BE2C (cell line): ENCODE results near the gene AGAP1.

Experiments
- DNase-seq: peaks from one replicate; pipeline ENCODE4 v3.0.0-alpha.2; 2020
- H3K27me3 ChIP-seq: fragments of 250-450 bp; sonication (Bioruptor Pico); 2 replicates; pipeline ENCODE4 v1.5.1; 2020; ENCODE audit warnings: mild to moderate bottlenecking
- H3K36me3 ChIP-seq: fragments of 250-450 bp; sonication (Bioruptor Pico); 2 replicates; pipeline ENCODE4 v1.5.1; 2020; ENCODE audit warnings: mild to moderate bottlenecking
- H3K4me1 ChIP-seq: fragments of 250-450 bp; sonication (Bioruptor Pico); 2 replicates; pipeline ENCODE4 v1.5.1; 2020
- H3K4me3 ChIP-seq: 2 replicates; pipeline ENCODE4 v1.5.1; 2011; ENCODE audit warnings: low read depth, low read length
- H3K9me3 ChIP-seq: fragments of 250-450 bp; sonication (Bioruptor Pico); 2 replicates; pipeline ENCODE4 v1.5.1; 2020
- TF ChIP-seq, protein P1 (sequence below): IDR thresholded peaks from 2 replicates; pipeline ENCODE4 v1.5.1; 2012; ENCODE audit warnings: mild to moderate bottlenecking, low read depth, low read length

Gene AGAP1

DNA sequence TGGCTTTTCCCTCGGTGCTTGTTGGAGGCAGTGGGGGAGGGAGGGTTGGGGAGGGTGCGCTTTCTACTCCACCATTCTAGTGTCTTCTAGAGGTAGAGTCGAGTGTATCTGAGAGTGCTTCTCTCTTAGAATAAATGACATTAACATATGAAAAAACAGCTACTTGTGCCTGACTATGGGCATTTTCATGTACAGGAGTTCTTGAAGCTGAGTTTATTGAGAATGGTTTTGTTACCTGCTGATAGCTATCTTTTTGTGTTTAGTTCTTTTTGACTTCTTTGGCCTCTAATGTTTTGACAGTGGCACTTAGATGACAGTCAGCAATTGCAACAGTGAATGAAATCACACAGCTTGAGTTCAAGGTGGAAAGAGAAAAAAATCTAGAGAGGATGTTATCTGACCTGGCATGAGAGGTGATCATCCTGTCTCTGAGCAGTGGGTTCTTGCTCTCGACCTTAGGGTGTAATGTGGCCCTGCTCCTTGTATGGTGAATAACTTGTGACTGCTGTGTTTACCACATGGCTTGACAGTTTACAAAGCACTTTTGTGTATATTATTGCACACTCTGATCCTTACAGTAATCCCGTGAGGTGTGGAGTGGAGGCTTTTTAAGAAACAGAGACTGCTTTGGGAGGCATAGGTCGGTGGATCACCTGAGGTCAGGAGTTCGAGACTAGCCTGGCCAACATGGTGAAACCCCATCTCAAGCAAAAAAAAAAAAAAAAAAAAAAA, 86.7 kb downstream of the AGAP1 start:
- H3K4me1 ChIP-seq: peaks cover 4% of the 10 kb centered on the region
- no peak for DNase-seq
- TF ChIP-seq, protein P1, sequence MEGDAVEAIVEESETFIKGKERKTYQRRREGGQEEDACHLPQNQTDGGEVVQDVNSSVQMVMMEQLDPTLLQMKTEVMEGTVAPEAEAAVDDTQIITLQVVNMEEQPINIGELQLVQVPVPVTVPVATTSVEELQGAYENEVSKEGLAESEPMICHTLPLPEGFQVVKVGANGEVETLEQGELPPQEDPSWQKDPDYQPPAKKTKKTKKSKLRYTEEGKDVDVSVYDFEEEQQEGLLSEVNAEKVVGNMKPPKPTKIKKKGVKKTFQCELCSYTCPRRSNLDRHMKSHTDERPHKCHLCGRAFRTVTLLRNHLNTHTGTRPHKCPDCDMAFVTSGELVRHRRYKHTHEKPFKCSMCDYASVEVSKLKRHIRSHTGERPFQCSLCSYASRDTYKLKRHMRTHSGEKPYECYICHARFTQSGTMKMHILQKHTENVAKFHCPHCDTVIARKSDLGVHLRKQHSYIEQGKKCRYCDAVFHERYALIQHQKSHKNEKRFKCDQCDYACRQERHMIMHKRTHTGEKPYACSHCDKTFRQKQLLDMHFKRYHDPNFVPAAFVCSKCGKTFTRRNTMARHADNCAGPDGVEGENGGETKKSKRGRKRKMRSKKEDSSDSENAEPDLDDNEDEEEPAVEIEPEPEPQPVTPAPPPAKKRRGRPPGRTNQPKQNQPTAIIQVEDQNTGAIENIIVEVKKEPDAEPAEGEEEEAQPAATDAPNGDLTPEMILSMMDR: no peak

DNA sequence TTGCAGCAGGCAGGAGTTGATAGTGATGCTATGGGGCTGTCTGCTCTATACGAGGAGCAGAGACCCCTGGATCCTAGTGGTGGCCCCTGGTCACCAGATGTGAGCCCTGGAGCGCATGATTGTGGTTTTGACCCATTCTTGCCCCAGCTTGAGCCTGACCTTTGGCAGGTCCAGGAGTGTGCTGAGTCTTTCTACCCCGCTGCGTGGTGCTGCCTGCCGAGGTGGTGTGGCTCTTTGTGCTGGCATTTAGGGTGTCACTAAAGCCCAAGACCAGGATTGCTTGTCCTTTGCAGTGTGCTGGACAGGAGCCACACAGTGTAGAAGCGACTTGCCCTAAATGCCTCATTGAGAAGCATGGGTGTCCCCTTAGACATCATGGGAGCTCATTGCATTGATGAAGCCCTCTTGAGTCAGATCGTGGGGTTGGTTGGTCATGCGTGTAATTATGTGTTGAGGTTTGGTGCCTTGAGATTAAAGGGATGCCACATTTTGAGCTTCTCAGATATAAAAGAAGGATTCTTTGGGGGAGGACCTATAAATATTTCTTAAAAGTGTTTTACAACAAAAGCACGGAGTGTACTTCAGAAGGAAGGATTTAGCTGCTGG, 88.3 kb downstream of the AGAP1 start:
- TF ChIP-seq, protein P1: no peak
- no peaks in the 10 kb centered on the region for H3K9me3 ChIP-seq
- H3K36me3 ChIP-seq: no peaks in the 10 kb centered on the region
- no peaks in the 10 kb centered on the region for H3K4me1 ChIP-seq
- no peak for DNase-seq
- H3K4me3 ChIP-seq: no peak overlapping the region
- H3K27me3 ChIP-seq: no peaks in the 10 kb centered on the region

More for the DNA sequence above, 86.7 kb downstream of the AGAP1 start:
- no peaks in the 10 kb centered on the region for H3K27me3 ChIP-seq
- H3K36me3 ChIP-seq: no peaks in the 10 kb centered on the region
- no peak overlapping the region for H3K4me3 ChIP-seq
- H3K9me3 ChIP-seq: no peaks in the 10 kb centered on the region

- H3K4me1 ChIP-seq: no peaks in the 10 kb centered on the region
- TF ChIP-seq, protein P1: no peak
- no peaks in the 10 kb centered on the region for H3K27me3 ChIP-seq
- no peaks in the 10 kb centered on the region for H3K9me3 ChIP-seq
- no peaks in the 10 kb centered on the region for H3K36me3 ChIP-seq
- DNase-seq: no peak
- H3K4me3 ChIP-seq: no peak overlapping the region
These were observed 88.9 kb downstream of the AGAP1 start for GRCh38 chr2:235582729-235583128.

- Histone ChIP-seq H3K9me3 (no peaks in the 10 kb centered on the region), H3K27me3 (no peaks in the 10 kb centered on the region), H3K4me3 (no peak overlapping the region), H3K4me1 (no peaks in the 10 kb centered on the region), H3K36me3 (no peaks in the 10 kb centered on the region)
- no peak for DNase-seq
- TF ChIP-seq, protein P1: no peak
These were observed 89.3 kb downstream of the AGAP1 start for GRCh38 chr2:235583144-235583543.

GRCh38 chr2:235583925-235584637, 90.2 kb downstream of the AGAP1 start:
- TF ChIP-seq, protein P1: no peak
- Histone ChIP-seq H3K4me1 (no peaks in the 10 kb centered on the region), H3K27me3 (no peaks in the 10 kb centered on the region), H3K36me3 (no peaks in the 10 kb centered on the region), H3K4me3 (no peak overlapping the region), H3K9me3 (no peaks in the 10 kb centered on the region)
- DNase-seq: no peak

GRCh38 chr2:235584638-235585007, 90.8 kb downstream of the AGAP1 start:
- no peak for DNase-seq
- Histone ChIP-seq H3K27me3 (no peaks in the 10 kb centered on the region), H3K36me3 (no peaks in the 10 kb centered on the region), H3K4me3 (no peak overlapping the region), H3K4me1 (no peaks in the 10 kb centered on the region), H3K9me3 (no peaks in the 10 kb centered on the region)
- TF ChIP-seq, protein P1: no peak
